PC-3 (cell line): ENCODE results near the gene BEX1.

Experiments
- EZH2 ChIP-seq: fragments of 300-600 bp; sonication (generic); IDR thresholded peaks from one replicate; pipeline ENCODE4 v1.6.1; 2017; ENCODE audit warnings: antibody characterized with exemption, mild to moderate bottlenecking, low read length; ENCODE audit not compliant: unreplicated experiment
- EZH2phosphoT487 ChIP-seq: fragments of 300-600 bp; sonication (generic); IDR thresholded peaks from 2 replicates; pipeline ENCODE4 v1.6.1; 2018; ENCODE audit warnings: mild to moderate bottlenecking, antibody characterized with exemption, low read length, borderline replicate concordance
- TF ChIP-seq, protein P1 (sequence below): fragments of 300-600 bp; sonication (generic); conservative IDR thresholded peaks from 2 replicates; pipeline ENCODE4 v1.5.1; 2017; ENCODE audit warnings: antibody characterized with exemption, low read depth, mild to moderate bottlenecking, low read length

DNA sequence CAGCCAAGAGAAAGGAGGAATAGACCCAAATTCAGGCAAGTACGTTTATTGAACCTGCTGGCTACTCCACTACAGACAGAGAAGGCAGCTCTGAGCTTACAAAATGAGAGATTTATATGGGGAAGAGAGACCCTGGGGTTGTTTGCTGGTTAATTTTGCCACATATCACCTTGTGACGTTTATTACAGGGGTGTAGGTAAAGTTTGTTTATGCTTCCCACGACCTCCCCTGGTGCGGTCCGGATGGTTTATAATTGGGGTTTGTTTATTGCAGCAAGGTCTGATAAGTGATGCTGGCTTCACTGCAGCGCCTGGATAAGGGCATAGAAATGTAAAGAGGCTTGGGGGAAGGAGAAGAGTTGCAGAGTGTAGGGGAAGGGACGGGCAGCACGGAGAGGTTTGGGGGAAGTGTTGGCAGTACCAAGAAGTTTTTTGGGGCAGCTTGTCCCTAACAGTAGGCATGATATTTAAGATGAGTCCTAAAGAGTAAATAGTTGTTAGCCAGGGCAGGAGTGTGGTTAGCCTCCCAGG is 12.6 kb downstream of the BEX1 start:
- TF ChIP-seq, protein P1, sequence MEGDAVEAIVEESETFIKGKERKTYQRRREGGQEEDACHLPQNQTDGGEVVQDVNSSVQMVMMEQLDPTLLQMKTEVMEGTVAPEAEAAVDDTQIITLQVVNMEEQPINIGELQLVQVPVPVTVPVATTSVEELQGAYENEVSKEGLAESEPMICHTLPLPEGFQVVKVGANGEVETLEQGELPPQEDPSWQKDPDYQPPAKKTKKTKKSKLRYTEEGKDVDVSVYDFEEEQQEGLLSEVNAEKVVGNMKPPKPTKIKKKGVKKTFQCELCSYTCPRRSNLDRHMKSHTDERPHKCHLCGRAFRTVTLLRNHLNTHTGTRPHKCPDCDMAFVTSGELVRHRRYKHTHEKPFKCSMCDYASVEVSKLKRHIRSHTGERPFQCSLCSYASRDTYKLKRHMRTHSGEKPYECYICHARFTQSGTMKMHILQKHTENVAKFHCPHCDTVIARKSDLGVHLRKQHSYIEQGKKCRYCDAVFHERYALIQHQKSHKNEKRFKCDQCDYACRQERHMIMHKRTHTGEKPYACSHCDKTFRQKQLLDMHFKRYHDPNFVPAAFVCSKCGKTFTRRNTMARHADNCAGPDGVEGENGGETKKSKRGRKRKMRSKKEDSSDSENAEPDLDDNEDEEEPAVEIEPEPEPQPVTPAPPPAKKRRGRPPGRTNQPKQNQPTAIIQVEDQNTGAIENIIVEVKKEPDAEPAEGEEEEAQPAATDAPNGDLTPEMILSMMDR: no peak
- no peak for TF ChIP-seq EZH2
- no peak for TF ChIP-seq EZH2phosphoT487
